GM10847 (cell line): ENCODE data around the gene ADGRA1.

Experiments used
- POLR2A ChIP-seq: IDR thresholded peaks from 2 replicates; pipeline ENCODE4 v1.6.1; 2011; ENCODE audit not compliant: insufficient read length; ENCODE audit errors: extremely low read depth

The ADGRA1 gene

GRCh38 chr10:133096616-133097269, 9.0 kb downstream of the ADGRA1 start:
- TF ChIP-seq POLR2A = no peak

- TF ChIP-seq POLR2A = no peak
Observed at GRCh38 chr10:133097418-133097817, 9.7 kb downstream of the ADGRA1 start.

- TF ChIP-seq POLR2A = no peak
Observed at GRCh38 chr10:133097961-133098360, 10.2 kb downstream of the ADGRA1 start.

- no peak for TF ChIP-seq POLR2A
Observed at GRCh38 chr10:133098426-133099124, 10.9 kb downstream of the ADGRA1 start.

GRCh38 chr10:133099571-133099970, 11.8 kb downstream of the ADGRA1 start:
- TF ChIP-seq POLR2A = no peak

GRCh38 chr10:133100186-133100585, 12.5 kb downstream of the ADGRA1 start:
- no peak for TF ChIP-seq POLR2A

- TF ChIP-seq POLR2A = no peak
Observed at GRCh38 chr10:133100706-133101415, 13.1 kb downstream of the ADGRA1 start.

- TF ChIP-seq POLR2A = no peak
Observed at GRCh38 chr10:133101416-133101810, 13.7 kb downstream of the ADGRA1 start.

GRCh38 chr10:133102415-133103095, 14.8 kb downstream of the ADGRA1 start:
- TF ChIP-seq POLR2A = no peak

- TF ChIP-seq POLR2A = no peak
Observed at GRCh38 chr10:133103311-133103910, 15.7 kb downstream of the ADGRA1 start.

GRCh38 chr10:133104068-133104962, 16.6 kb downstream of the ADGRA1 start:
- TF ChIP-seq POLR2A = no peak

GRCh38 chr10:133104963-133105640, 17.4 kb downstream of the ADGRA1 start:
- TF ChIP-seq POLR2A = no peak

GRCh38 chr10:133105686-133106390, 18.1 kb downstream of the ADGRA1 start:
- TF ChIP-seq POLR2A = no peak

GRCh38 chr10:133106516-133106915, 18.8 kb downstream of the ADGRA1 start:
- TF ChIP-seq POLR2A = no peak
